Mesodermal cell (in vitro differentiated cells): ENCODE measurements around the gene COL4A1.

Experiments
- H3K27ac ChIP-seq: 2 replicates; pipeline ENCODE4 v1.7.0; 2013; ENCODE audit warnings: mild to moderate bottlenecking, low read depth, low read length, moderate library complexity; ENCODE audit not compliant: severe bottlenecking
- H3K36me3 ChIP-seq: 2 replicates; pipeline ENCODE4 v1.7.1; 2013; ENCODE audit warnings: mild to moderate bottlenecking, low read length, moderate library complexity; ENCODE audit not compliant: control insufficient read depth, insufficient read depth
- H3K4me1 ChIP-seq: one replicate; pipeline ENCODE4 v1.7.1; 2013; ENCODE audit warnings: mild to moderate bottlenecking, low read length; ENCODE audit not compliant: insufficient read depth, control insufficient read depth, poor library complexity, severe bottlenecking
- H3K4me3 ChIP-seq: 2 replicates; pipeline ENCODE4 v1.7.0; 2013; ENCODE audit warnings: low read length, control low read depth, mild to moderate bottlenecking; ENCODE audit not compliant: insufficient read depth, poor library complexity, severe bottlenecking; ENCODE audit errors: extremely low read depth
- H3K9me3 ChIP-seq: 2 replicates; pipeline ENCODE4 v1.7.1; 2013; ENCODE audit warnings: mild to moderate bottlenecking, low read length, moderate library complexity; ENCODE audit not compliant: control insufficient read depth
- WGBS, 2 experiments: methylation state at CpG; one replicate each; pipeline ENCODE4 v1.1.5; 2013; ENCODE audit warnings: missing lambda C conversion rate in 2 of 2; ENCODE audit not compliant: insufficient coverage in 2 of 2; 5-methylcytosine and 5-hydroxymethylcytosine counted together

The COL4A1 gene

DNA sequence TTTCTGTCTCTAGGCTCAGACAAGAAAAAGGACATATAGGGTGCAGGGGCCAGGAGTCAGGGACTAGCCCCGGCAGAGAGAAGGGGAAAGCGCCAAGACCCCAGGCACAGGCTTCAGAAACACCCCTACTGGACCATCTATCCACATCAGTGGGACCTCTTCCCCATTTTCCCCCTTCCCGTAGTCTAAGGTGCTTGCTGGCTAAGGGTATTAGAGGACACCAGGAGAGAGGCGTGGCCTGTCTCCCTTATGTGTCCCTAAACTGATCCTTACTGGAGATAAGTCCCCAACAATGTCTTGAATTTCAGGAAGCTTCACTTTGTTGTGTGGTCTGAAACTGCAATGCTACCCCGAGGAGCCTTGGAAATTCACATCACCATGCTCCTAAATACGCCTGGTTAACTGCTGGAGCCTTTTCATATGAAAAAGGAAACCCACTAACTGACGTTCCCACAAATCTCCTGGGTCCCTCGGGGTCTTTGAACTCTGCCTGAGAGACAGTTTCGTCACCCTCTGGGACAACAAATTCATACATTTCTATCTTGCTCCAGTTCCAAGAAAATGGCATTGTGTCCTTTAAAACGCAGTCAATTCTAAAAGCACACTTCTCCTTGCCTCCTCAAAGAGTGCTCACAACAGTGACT is 197.7 kb downstream of the COL4A1 start:
- Histone ChIP-seq H3K36me3 (no peaks in the 10 kb centered on the region), H3K4me1 (peaks cover 24% of the 10 kb centered on the region), H3K4me3 (no peak overlapping the region), H3K27ac (no peak overlapping the region), H3K9me3 (no peaks in the 10 kb centered on the region)
- 28 to 38% methylated on average over 6 to 8 of the region's 10 CpGs for WGBS, 2 experiments

DNA sequence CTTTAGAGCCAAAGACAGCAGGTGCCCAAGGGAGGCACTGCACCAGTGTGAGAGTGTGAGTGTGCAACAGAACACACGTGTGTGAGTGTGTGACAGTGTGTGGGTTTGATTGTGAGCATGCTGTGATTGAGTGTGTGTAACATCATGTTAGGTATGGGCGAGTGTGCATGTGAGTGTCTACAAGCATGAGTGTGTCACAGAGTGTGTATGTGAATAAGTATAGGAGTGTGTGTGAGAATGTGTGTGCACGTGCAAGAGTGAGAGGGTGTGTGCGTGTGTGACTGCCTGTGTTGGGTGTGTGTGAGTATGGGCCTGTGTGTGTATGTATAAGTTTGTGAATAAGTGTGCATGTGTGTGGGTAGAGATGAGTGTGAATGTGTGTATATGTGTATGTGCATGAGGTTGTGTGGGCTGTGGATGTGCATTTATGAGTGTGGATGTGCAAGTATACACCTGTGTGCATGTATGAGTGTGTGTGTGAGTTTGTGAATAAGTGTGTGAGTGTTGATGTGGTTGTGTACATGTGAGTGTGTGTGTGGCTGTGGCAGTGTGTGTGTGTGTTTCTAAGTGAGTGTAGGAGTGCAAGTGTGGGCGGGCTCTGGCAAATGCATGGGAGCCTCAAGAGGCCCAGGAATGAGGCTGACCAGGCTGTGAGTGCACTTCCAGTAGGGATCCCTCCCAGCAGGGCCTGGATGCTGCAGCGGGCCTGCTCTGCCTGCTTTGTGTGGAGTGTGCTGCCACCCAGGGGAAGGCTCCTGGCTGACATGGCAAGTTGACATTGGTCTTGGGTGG is 198.4 kb downstream of the COL4A1 start:
- Histone ChIP-seq H3K27ac (no peak overlapping the region), H3K4me1 (peaks cover 17% of the 10 kb centered on the region), H3K36me3 (no peaks in the 10 kb centered on the region), H3K4me3 (no peak overlapping the region), H3K9me3 (no peaks in the 10 kb centered on the region)
- 73 to 79% methylated on average over 5 to 6 of the region's 6 CpGs for WGBS, 2 experiments

DNA sequence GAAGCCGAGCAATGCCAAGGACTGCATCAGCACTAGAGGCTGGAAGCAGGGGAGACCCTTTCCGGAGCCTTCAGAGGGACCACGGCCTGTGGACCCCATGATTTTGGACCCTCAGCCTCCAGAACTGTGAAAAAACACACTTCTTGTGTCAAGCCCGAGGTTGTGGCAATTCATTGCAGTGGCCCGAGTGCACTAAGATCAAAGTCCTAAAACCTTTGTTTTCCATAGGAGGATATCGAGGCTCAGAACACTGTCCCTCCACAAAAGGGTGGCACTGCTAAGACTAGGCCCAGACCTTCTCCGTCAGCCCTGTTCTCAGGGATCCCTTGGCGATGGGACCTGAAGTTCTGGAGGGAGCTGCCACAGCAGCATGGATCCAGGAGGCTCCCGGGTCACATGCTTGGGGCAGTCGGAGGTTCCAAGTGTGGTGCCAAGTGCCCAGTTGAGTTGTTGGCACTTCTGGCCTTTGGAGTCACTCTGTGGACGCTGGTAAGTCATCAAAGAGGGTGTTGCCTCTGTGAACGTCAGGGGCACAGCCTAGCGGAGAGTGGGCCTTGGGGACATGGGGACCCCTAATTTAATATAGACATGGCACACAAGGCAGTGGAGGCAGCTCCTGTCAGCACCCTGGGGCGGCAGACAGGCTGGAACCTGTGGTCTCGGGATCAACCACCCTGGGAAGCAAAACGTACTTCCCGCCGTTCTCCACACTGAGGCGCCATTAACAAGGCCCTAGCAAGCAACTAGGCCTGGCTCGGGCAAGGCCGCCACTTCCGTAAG is 199.2 kb downstream of the COL4A1 start:
- Histone ChIP-seq H3K27ac (no peak overlapping the region), H3K4me3 (no peak overlapping the region), H3K4me1 (peaks cover 13% of the 10 kb centered on the region), H3K9me3 (no peaks in the 10 kb centered on the region), H3K36me3 (no peaks in the 10 kb centered on the region)
- 87 to 93% methylated on average over 21 to 22 of the region's 22 CpGs for WGBS, 2 experiments

- Histone ChIP-seq H3K9me3 (no peaks in the 10 kb centered on the region), H3K4me1 (peaks cover 13% of the 10 kb centered on the region), H3K4me3 (no peak overlapping the region), H3K36me3 (no peaks in the 10 kb centered on the region), H3K27ac (no peak overlapping the region)
- WGBS, 2 experiments: 52 to 75% methylated on average over 3 to 5 of the region's 7 CpGs
Observed at GRCh38 chr13:110106726-110107125, 200.2 kb downstream of the COL4A1 start.

DNA sequence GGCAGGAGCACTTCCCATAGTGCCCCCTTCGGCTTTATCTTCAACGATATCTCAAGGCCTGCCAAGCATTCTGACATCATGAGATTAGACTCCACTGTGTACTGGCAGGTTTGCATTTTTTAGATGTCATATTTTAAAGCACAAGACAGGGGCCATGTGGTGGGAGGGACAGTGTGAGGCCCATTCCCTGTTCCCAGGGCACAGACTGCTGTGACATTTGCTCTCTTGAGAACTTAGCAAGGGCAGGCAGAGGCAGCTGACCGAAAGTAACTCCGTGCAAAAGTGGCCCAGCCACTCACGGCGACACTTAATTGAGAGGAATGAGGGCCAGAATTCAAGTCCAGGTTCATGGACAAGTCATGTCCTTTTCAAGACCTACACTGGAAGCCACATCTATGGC is 201.8 kb downstream of the COL4A1 start:
- WGBS, 2 experiments: 98 to 100% methylated on average over 6 of the region's 6 CpGs
- H3K4me3 ChIP-seq: no peak overlapping the region
- no peak overlapping the region for H3K27ac ChIP-seq
- H3K4me1 ChIP-seq: peaks cover 11% of the 10 kb centered on the region
- no peaks in the 10 kb centered on the region for H3K36me3 ChIP-seq
- no peaks in the 10 kb centered on the region for H3K9me3 ChIP-seq

DNA sequence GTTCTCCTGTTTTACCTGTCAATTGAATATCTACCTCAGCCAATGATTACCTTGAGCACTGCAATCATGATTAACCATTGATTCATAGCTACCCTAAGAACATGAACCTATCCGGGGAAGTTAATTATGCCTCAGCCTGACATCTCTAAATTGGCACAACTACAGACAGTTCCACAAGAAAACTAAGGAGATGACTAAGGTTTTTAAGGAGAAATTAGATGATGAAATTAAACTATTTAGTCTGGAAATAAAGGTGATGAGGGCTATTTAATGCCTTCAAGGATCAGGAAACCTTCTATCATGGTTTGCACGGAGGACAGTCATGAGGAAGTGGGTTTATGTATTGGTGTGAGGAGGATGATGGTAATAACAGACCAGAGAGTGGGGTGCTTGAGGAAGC is 203.4 kb downstream of the COL4A1 start:
- WGBS, 2 experiments: 88 to 100% methylated on average over 1 of the region's 2 CpGs

DNA sequence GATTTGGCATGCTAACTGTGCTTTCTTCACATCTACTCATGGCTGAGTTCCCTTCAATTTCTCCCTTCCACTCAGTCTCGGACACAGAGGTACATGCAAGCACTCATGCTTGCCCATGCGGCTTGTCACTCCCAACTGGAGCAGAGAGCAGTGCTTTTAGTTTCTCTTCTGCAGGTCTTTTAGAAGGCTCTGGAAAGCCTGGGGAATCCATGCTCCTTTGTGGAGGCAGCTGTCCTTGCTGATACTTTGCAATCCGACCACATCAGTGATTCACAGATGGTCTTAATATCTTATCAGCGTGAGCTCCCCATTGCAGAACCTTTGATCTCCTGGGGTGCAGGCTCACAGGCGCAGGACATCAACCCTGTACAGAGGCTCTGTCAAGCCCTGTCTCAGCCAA is 203.9 kb downstream of the COL4A1 start:
- no peaks in the 10 kb centered on the region for H3K36me3 ChIP-seq
- WGBS, 2 experiments: 89 to 94% methylated on average over 5 of the region's 5 CpGs
- no peak overlapping the region for H3K27ac ChIP-seq
- no peak overlapping the region for H3K4me3 ChIP-seq
- H3K9me3 ChIP-seq: peaks cover 9% of the 10 kb centered on the region
- no peaks in the 10 kb centered on the region for H3K4me1 ChIP-seq

More for the DNA sequence above, 203.4 kb downstream of the COL4A1 start:
- H3K27ac ChIP-seq: no peak overlapping the region
- H3K4me3 ChIP-seq: no peak overlapping the region
- H3K4me1 ChIP-seq: no peaks in the 10 kb centered on the region
- H3K9me3 ChIP-seq: peaks cover 9% of the 10 kb centered on the region
- no peaks in the 10 kb centered on the region for H3K36me3 ChIP-seq

DNA sequence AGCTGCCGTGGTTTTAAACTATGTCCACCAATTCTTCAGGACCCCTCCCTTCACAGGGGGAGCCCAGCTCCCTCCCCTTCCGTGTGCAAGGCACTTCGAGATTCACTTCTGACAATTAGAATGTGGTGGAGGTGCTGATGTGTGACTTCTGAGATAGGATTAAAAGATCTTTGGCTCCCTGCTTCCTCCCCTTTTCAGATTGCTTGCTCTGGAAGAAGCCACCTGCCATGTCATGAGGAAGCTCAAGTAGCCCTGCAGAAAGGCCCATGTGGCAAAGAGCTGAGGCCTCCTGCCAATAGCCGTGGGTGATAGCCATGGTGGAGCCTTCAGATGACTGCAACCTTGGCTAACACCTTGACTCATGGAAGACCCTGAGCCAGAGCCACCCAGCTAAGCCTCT is 204.9 kb downstream of the COL4A1 start:
- no peak overlapping the region for H3K4me3 ChIP-seq
- H3K4me1 ChIP-seq: no peaks in the 10 kb centered on the region
- H3K27ac ChIP-seq: no peak overlapping the region
- H3K36me3 ChIP-seq: no peaks in the 10 kb centered on the region
- H3K9me3 ChIP-seq: peaks cover 9% of the 10 kb centered on the region
- WGBS, 2 experiments: 80 to 94% methylated on average over 1 to 2 of the region's 4 CpGs

DNA sequence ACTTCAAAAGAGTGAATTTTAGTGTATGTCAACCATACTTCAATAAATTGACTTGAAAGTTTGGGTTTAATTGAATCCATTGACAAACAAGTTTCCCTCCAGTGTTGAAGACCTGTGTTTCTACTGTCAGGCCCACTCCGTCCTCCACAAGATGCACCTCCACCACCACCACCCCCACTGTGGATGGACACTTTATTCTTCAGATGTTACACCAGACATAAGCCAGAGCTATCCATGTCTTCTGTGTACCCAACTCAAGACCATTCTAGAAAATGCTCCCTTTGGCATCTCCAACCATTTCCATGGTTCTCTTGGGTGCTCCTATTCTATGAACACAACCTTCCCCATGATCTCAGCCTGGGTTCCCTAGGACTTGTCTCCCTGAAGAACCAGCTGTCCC is 207.0 kb downstream of the COL4A1 start:
- Histone ChIP-seq H3K4me1 (peaks cover under 1% of the 10 kb centered on the region), H3K9me3 (peaks cover 9% of the 10 kb centered on the region), H3K4me3 (no peak overlapping the region), H3K36me3 (no peaks in the 10 kb centered on the region), H3K27ac (no peak overlapping the region)
- 80 to 100% methylated on average over 1 of the region's 1 CpG for WGBS, 2 experiments
